GM23338 (cell line): ENCODE results near the gene RBM33. TPM values are rescaled to one million over a fixed set of nuclear protein-coding genes. Genes with fewer than 3 reads are reported as not detected.

Experiments
- ATAC-seq: fragments of 200-7000 bp; cut with Tn5 transposase; 3 replicates; pipeline ENCODE4 v1.9.1; 2020
- DNase-seq: peaks from one replicate; pipeline ENCODE4 v3.0.0-alpha.2; 2015; ENCODE audit warnings: low spot score
- H2AFZ ChIP-seq: fragments of 200-600 bp; sonication (generic); 2 replicates; pipeline ENCODE4 v1.8.0; 2016; ENCODE audit warnings: antibody characterized with exemption, mild to moderate bottlenecking, moderate library complexity
- H3F3A ChIP-seq: fragments of 200-600 bp; sonication (generic); replicated peaks from 2 replicates; pipeline ENCODE4 v1.8.0; 2017; ENCODE audit warnings: antibody characterized with exemption, mixed run types, low read depth
- H3K27ac ChIP-seq: fragments of 200-600 bp; sonication (generic); 2 replicates; pipeline ENCODE4 v1.6.1; 2016; ENCODE audit warnings: low read depth
- H3K27me3 ChIP-seq: fragments of 200-600 bp; sonication (generic); 2 replicates; pipeline ENCODE4 v1.8.0; 2016; ENCODE audit warnings: mild to moderate bottlenecking, mixed run types, moderate library complexity; ENCODE audit not compliant: insufficient read depth
- H3K36me3 ChIP-seq: fragments of 200-600 bp; sonication (generic); 2 replicates; pipeline ENCODE4 v1.8.0; 2016; ENCODE audit warnings: mild to moderate bottlenecking; ENCODE audit not compliant: insufficient read depth
- H3K4me1 ChIP-seq: fragments of 200-600 bp; sonication (generic); 2 replicates; pipeline ENCODE4 v1.8.0; 2016; ENCODE audit warnings: mild to moderate bottlenecking, moderate library complexity; ENCODE audit not compliant: insufficient read depth
- H3K4me2 ChIP-seq: fragments of 200-600 bp; sonication (generic); 2 replicates; pipeline ENCODE4 v1.7.1; 2017; ENCODE audit warnings: mixed run types
- H3K4me3 ChIP-seq: fragments of 200-600 bp; sonication (generic); 2 replicates; pipeline ENCODE4 v1.6.1; 2016; ENCODE audit warnings: mixed run types
- H3K79me2 ChIP-seq: fragments of 200-600 bp; sonication (generic); replicated peaks from 2 replicates; pipeline ENCODE4 v1.8.0; 2017; ENCODE audit warnings: mild to moderate bottlenecking; ENCODE audit not compliant: insufficient read depth
- H3K9me2 ChIP-seq: fragments of 200-600 bp; sonication (generic); 2 replicates; pipeline ENCODE4 v1.8.0; 2017; ENCODE audit not compliant: insufficient read depth
- H4K20me1 ChIP-seq: fragments of 200-600 bp; sonication (generic); replicated peaks from 2 replicates; pipeline ENCODE4 v1.8.0; 2017; ENCODE audit warnings: mild to moderate bottlenecking; ENCODE audit not compliant: insufficient read depth
- H3K27ac Mint-ChIP-seq: 2 replicates; pipeline ENCODE4 v1.8.0; 2020; ENCODE audit warnings: inconsistent platforms, mild to moderate bottlenecking, moderate library complexity, mixed read lengths
- H3K27me3 Mint-ChIP-seq: 3 replicates; pipeline ENCODE4 v1.8.0; 2022; ENCODE audit warnings: low read depth, mild to moderate bottlenecking, moderate library complexity, mixed read lengths, inconsistent platforms; ENCODE audit not compliant: insufficient read depth, poor library complexity
- H3K36me3 Mint-ChIP-seq: 3 replicates; pipeline ENCODE4 v1.8.0; 2021; ENCODE audit warnings: low read depth, mild to moderate bottlenecking, inconsistent platforms, moderate library complexity, mixed read lengths
- H3K4me1 Mint-ChIP-seq: 3 replicates; pipeline ENCODE4 v1.8.0; 2020; ENCODE audit warnings: mild to moderate bottlenecking, inconsistent platforms, mixed read lengths
- H3K4me3 Mint-ChIP-seq: 3 replicates; pipeline ENCODE4 v1.8.0; 2021; ENCODE audit warnings: moderate library complexity, mild to moderate bottlenecking, inconsistent platforms, mixed read lengths
- H3K9me3 Mint-ChIP-seq: 3 replicates; pipeline ENCODE4 v1.8.0; 2020; ENCODE audit warnings: moderate library complexity, mild to moderate bottlenecking, inconsistent platforms, mixed read lengths
- CREB1 ChIP-seq: fragments of 250-450 bp; sonication (Bioruptor Pico); IDR thresholded peaks from 2 replicates; pipeline ENCODE4 v1.5.0; 2020; ENCODE audit warnings: low read depth, mild to moderate bottlenecking, moderate library complexity
- EZH2 ChIP-seq: fragments of 200-600 bp; sonication (generic); IDR thresholded peaks from one replicate; pipeline ENCODE4 v1.8.0; 2017; ENCODE audit warnings: antibody characterized with exemption, mild to moderate bottlenecking, low read depth; ENCODE audit not compliant: unreplicated experiment
- EZH2phosphoT487 ChIP-seq: fragments of 200-600 bp; sonication (generic); IDR thresholded peaks from one replicate; pipeline ENCODE4 v1.8.1; 2018; ENCODE audit warnings: antibody characterized with exemption; ENCODE audit not compliant: unreplicated experiment
- NANOG ChIP-seq: IDR thresholded peaks from 2 replicates; pipeline ENCODE4 v1.6.1; 2016; ENCODE audit warnings: antibody characterized with exemption, borderline replicate concordance
- STAT1 ChIP-seq: IDR thresholded peaks from one replicate; pipeline ENCODE4 v1.6.1; 2016; ENCODE audit warnings: antibody characterized with exemption; ENCODE audit not compliant: unreplicated experiment
- ZNF114 ChIP-seq: fragments of 250-450 bp; sonication (Bioruptor Pico); IDR thresholded peaks from 2 replicates; pipeline ENCODE4 v1.5.0; 2020; ENCODE audit warnings: mild to moderate bottlenecking, moderate library complexity
- polyA plus RNA-seq: library from polyadenylated mRNA; unstranded; fragments of >200 nt; fragmentation: Nextera tagmentation; extraction: Ambion mirVana; gene quantifications from 2 replicates; pipeline ENCODE4 v1.2.1, GENCODE V29; 2016
- total RNA-seq: library from RNA; depleted of rRNA; stranded (reverse); fragments of >200 nt; shearing (Covaris generic); gene quantifications from 2 replicates; pipeline ENCODE4 v1.2.3, GENCODE V29; 2014
- TF ChIP-seq, protein P1 (sequence below): IDR thresholded peaks from 2 replicates; pipeline ENCODE4 v1.6.1; 2016; ENCODE audit warnings: antibody characterized with exemption
- TF ChIP-seq, protein P2 (sequence below), 2 experiments: fragments of 200-600 bp in 1 of 2; sonication (generic) in 1 of 2; conservative IDR thresholded peaks; 2 replicates each; pipeline versions ENCODE4 v1.5.1 to v1.6.1; 2016 to 2017; ENCODE audit warnings: antibody characterized with exemption in 2 of 2, low read depth in 2 of 2, mild to moderate bottlenecking in 2 of 2, moderate library complexity in 1 of 2

Gene RBM33
- total and polyA plus RNA-seq, 2 experiments from 2014 or later = 47.7 to 94.7 TPM

DNA sequence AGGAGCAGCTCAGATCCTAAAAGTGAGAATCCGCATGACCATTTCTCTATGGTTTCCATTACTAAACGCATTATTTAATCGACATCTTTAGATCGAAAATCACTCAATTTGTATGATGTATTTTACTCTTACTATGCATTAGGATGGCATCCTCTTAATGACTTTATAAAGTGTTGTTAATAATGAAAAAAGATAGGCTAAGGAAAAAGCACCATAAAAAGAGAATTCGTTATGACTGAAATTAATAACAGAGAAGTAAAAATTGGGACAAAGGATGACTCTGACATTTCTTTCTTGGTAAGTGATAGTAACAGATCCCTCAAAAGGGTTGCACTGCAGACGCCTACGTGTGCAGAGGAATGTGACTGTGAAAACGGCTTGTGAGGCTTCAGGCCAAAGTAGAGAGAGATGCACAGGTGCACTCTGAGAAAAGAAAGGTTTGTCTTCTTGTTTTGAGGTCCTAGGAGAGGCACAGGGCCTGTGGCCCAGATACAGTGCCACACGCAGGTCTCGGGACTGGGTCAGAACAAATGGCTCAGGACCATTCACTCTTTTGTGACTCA lies 23.0 kb upstream of the RBM33 start:
- peaks cover 10% of the 10 kb centered on the region for H3K4me1 Mint-ChIP-seq
- Histone ChIP-seq H4K20me1 (no peaks in the 10 kb centered on the region), H3F3A (no peaks in the 10 kb centered on the region), H3K27me3 (no peaks in the 10 kb centered on the region), H3K4me1 (no peaks in the 10 kb centered on the region; the same call in 1 of the 2 replicates), H2AFZ (no peak overlapping the region), H3K4me2 (no peak overlapping the region), H3K27ac (no peak overlapping the region), H3K79me2 (no peaks in the 10 kb centered on the region), H3K9me2 (no peaks in the 10 kb centered on the region), H3K36me3 (no peaks in the 10 kb centered on the region), H3K4me3 (no peak overlapping the region)
- H3K4me3 Mint-ChIP-seq = no peak overlapping the region
- H3K9me3 Mint-ChIP-seq = peaks cover 6% of the 10 kb centered on the region
- peaks cover 2% of the 10 kb centered on the region for H3K27me3 Mint-ChIP-seq
- peaks cover 16% of the 10 kb centered on the region for H3K36me3 Mint-ChIP-seq
- H3K27ac Mint-ChIP-seq = no peak overlapping the region
- no peak for TF ChIP-seq ZNF114 (CRISPR knock-in tag)
- TF ChIP-seq, protein P1, sequence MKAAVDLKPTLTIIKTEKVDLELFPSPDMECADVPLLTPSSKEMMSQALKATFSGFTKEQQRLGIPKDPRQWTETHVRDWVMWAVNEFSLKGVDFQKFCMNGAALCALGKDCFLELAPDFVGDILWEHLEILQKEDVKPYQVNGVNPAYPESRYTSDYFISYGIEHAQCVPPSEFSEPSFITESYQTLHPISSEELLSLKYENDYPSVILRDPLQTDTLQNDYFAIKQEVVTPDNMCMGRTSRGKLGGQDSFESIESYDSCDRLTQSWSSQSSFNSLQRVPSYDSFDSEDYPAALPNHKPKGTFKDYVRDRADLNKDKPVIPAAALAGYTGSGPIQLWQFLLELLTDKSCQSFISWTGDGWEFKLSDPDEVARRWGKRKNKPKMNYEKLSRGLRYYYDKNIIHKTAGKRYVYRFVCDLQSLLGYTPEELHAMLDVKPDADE = no peak
- TF ChIP-seq NANOG = no peak
- TF ChIP-seq STAT1 = no peak
- TF ChIP-seq, protein P2, sequence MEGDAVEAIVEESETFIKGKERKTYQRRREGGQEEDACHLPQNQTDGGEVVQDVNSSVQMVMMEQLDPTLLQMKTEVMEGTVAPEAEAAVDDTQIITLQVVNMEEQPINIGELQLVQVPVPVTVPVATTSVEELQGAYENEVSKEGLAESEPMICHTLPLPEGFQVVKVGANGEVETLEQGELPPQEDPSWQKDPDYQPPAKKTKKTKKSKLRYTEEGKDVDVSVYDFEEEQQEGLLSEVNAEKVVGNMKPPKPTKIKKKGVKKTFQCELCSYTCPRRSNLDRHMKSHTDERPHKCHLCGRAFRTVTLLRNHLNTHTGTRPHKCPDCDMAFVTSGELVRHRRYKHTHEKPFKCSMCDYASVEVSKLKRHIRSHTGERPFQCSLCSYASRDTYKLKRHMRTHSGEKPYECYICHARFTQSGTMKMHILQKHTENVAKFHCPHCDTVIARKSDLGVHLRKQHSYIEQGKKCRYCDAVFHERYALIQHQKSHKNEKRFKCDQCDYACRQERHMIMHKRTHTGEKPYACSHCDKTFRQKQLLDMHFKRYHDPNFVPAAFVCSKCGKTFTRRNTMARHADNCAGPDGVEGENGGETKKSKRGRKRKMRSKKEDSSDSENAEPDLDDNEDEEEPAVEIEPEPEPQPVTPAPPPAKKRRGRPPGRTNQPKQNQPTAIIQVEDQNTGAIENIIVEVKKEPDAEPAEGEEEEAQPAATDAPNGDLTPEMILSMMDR (conservative IDR thresholded peaks at IDR 0.05; ENCODE audit: low read depth in 2 of 2) = no peak
- no peak for TF ChIP-seq EZH2
- TF ChIP-seq CREB1 (CRISPR knock-in tag) = no peak
- DNase-seq (no peak), ATAC-seq (no peak)

DNA sequence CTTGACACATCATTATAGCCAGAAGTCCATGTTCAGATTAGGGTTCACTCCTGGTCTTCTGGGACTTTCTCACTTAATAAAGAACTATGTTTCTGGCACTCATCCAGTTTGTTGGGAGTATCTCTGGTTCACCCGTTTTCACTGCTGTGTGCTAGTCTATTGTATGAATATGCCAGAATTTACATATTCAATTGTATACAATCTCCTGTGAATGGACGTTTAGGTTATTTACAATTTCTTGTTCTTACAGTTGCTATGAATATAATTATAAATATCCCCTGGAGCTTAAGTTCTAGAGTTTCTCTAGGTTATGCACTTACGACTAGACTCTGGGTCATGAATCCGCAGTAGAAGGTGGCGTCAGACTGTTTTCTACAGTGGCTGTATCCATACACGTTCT lies 20.0 kb upstream of the RBM33 start:
- H3K4me1 ChIP-seq = no peaks in the 10 kb centered on the region; the same call in 1 of the 2 replicates
- H4K20me1 ChIP-seq = no peaks in the 10 kb centered on the region
- H3K27me3 Mint-ChIP-seq = peaks cover 2% of the 10 kb centered on the region
- H2AFZ ChIP-seq = no peak overlapping the region
- H3K79me2 ChIP-seq = no peaks in the 10 kb centered on the region
- no peak overlapping the region for H3K4me2 ChIP-seq
- no peak overlapping the region for H3K4me3 Mint-ChIP-seq
- no peaks in the 10 kb centered on the region; the same call in 2 of the 3 replicates for H3K36me3 Mint-ChIP-seq
- H3K27ac ChIP-seq = no peak overlapping the region
- H3K4me3 ChIP-seq = no peak overlapping the region
- H3K27ac Mint-ChIP-seq = no peak overlapping the region
- no peak for DNase-seq
- H3K4me1 Mint-ChIP-seq = peaks cover 6% of the 10 kb centered on the region
- H3K36me3 ChIP-seq = peaks cover 3% of the 10 kb centered on the region; the same call in 1 of the 2 replicates
- peaks cover 7% of the 10 kb centered on the region for H3K9me3 Mint-ChIP-seq
- no peak for TF ChIP-seq EZH2phosphoT487
- H3K9me2 ChIP-seq = no peaks in the 10 kb centered on the region
- H3F3A ChIP-seq = no peaks in the 10 kb centered on the region
- no peaks in the 10 kb centered on the region for H3K27me3 ChIP-seq
- no peak for ATAC-seq
